ENCODE measurements around the gene NOP53.

Gene NOP53

GRCh38 chr19:47745010-47745901 is at the start of gene NOP53:
NOP53 (plus strand) TSS chr19:47745546; CDS start chr19:47745560, 14 bp downstream.
- H3K27ac ChIP-seq = peak within 1 kb of the TSS; percentile 98

GRCh38 chr19:47696635-47697034 is 48.7 kb upstream of the NOP53 start:
- H3K4me3 ChIP-seq (ENCODE audit: low read depth, low read length) = no peak overlapping the region
- no peak overlapping the region for H3K27ac ChIP-seq
- no peak overlapping the region for H2AFZ ChIP-seq
- no peaks in the 10 kb centered on the region for H3K9me3 ChIP-seq (ENCODE audit: control insufficient read depth, low read length)
- no peaks in the 10 kb centered on the region for H3K27me3 ChIP-seq (ENCODE audit: control insufficient read depth, insufficient read depth, low read length)
- H3K79me2 ChIP-seq = peaks cover 2% of the 10 kb centered on the region
- no peak for TF ChIP-seq CTCF (IDR thresholded peaks at IDR 0.05)
- H3K9ac ChIP-seq = no peak overlapping the region
- H3K36me3 ChIP-seq (ENCODE audit: control insufficient read depth, insufficient read depth, low read length) = no peaks in the 10 kb centered on the region
- H3K4me1 ChIP-seq = no peaks in the 10 kb centered on the region
- no peak overlapping the region for H3K4me2 ChIP-seq (ENCODE audit: low read length)

More at GRCh38 chr19:47745010-47745901, at the start of gene NOP53:
- peaks cover 8% of the 10 kb centered on the region for H3K4me1 ChIP-seq
- no peaks in the 10 kb centered on the region for H3K36me3 ChIP-seq (ENCODE audit: control insufficient read depth, insufficient read depth, low read length)
- peak within 1 kb of the TSS; percentile 99 for H3K4me3 ChIP-seq (ENCODE audit: low read depth, low read length)
- no peak for TF ChIP-seq CTCF (IDR thresholded peaks at IDR 0.05)
- peak within 1 kb of the TSS; percentile 94 for H3K9ac ChIP-seq
- peak within 1 kb of the TSS; percentile 98 for H3K4me2 ChIP-seq (ENCODE audit: low read length)
- no peaks in the 10 kb centered on the region for H3K9me3 ChIP-seq (ENCODE audit: control insufficient read depth, low read length)
- no peaks in the 10 kb centered on the region for H3K27me3 ChIP-seq (ENCODE audit: control insufficient read depth, insufficient read depth, low read length)
- H2AFZ ChIP-seq = peak within 1 kb of the TSS; percentile 90
- peaks cover 15% of the 10 kb centered on the region for H3K79me2 ChIP-seq

GRCh38 chr19:47697863-47698609 is 47.3 kb upstream of the NOP53 start:
- no peak overlapping the region for H3K4me2 ChIP-seq (ENCODE audit: low read length)
- peaks cover 2% of the 10 kb centered on the region for H3K79me2 ChIP-seq
- no peaks in the 10 kb centered on the region for H3K4me1 ChIP-seq
- no peaks in the 10 kb centered on the region for H3K9me3 ChIP-seq (ENCODE audit: control insufficient read depth, low read length)
- H2AFZ ChIP-seq = no peak overlapping the region
- H3K36me3 ChIP-seq (ENCODE audit: control insufficient read depth, insufficient read depth, low read length) = no peaks in the 10 kb centered on the region
- peak; percentile 97 for TF ChIP-seq CTCF (IDR thresholded peaks at IDR 0.05)
- H3K27me3 ChIP-seq (ENCODE audit: control insufficient read depth, insufficient read depth, low read length) = no peaks in the 10 kb centered on the region
- H3K4me3 ChIP-seq (ENCODE audit: low read depth, low read length) = no peak overlapping the region
- H3K9ac ChIP-seq = no peak overlapping the region
- no peak overlapping the region for H3K27ac ChIP-seq

- H3K4me3 ChIP-seq (ENCODE audit: low read depth, low read length) = no peak overlapping the region
- H3K79me2 ChIP-seq = peaks cover 2% of the 10 kb centered on the region
- TF ChIP-seq CTCF (IDR thresholded peaks at IDR 0.05) = no peak
- no peaks in the 10 kb centered on the region for H3K27me3 ChIP-seq (ENCODE audit: control insufficient read depth, insufficient read depth, low read length)
- no peak overlapping the region for H3K9ac ChIP-seq
- no peaks in the 10 kb centered on the region for H3K4me1 ChIP-seq
- H2AFZ ChIP-seq = no peak overlapping the region
- H3K9me3 ChIP-seq (ENCODE audit: control insufficient read depth, low read length) = no peaks in the 10 kb centered on the region
- no peaks in the 10 kb centered on the region for H3K36me3 ChIP-seq (ENCODE audit: control insufficient read depth, insufficient read depth, low read length)
- H3K4me2 ChIP-seq (ENCODE audit: low read length) = no peak overlapping the region
- no peak overlapping the region for H3K27ac ChIP-seq
Measured at GRCh38 chr19:47698631-47699359, 46.6 kb upstream of the NOP53 start.
